ENCODE measurements around the gene IQGAP1. TPM values are rescaled to one million over a fixed set of nuclear protein-coding genes. Genes with fewer than 3 reads are reported as not detected.
A peak's percentile ranks its signal among the peaks of the same experiment; 100 is the strongest.

Gene IQGAP1
- total and polyA plus RNA-seq, 2 donors (not counting 1 experiment from before 2014, with no cell fraction given) = 222 to 270 TPM

- Histone ChIP-seq H3K79me2 (ENCODE audit: control insufficient read depth, insufficient read depth, low read length) (peaks cover 29% of the 10 kb centered on the region), H3K27ac (ENCODE audit: insufficient read depth, low read length) (no peak overlapping the region), H3K27me3 (ENCODE audit: control insufficient read depth, insufficient read depth, low read length) (no peaks in the 10 kb centered on the region), H2AFZ (ENCODE audit: low read length) (peak overlapping the region; percentile 73), H4K20me1 (ENCODE audit: control insufficient read depth, extremely low read depth, insufficient read depth, low read length) (no peaks in the 10 kb centered on the region), H3K4me1 (ENCODE audit: control insufficient read depth, extremely low read depth, insufficient read depth, low read length) (peaks cover 4% of the 10 kb centered on the region), H3K4me3 (replicated peaks in 1 of 4; ENCODE audit: control extremely low read depth in 1 of 4, insufficient read depth in 1 of 4, low read depth in 3 of 4, low read length in 4 of 4) (peak overlapping the region in 1 of 4 experiments; percentile 92), H3K4me2 (ENCODE audit: extremely low read depth, insufficient read depth, low read length) (peak overlapping the region; percentile 62), H3K9ac (ENCODE audit: insufficient read depth, low read length) (peak overlapping the region; percentile 84), H3K36me3 (ENCODE audit: control insufficient read depth, insufficient read depth, low read length) (no peaks in the 10 kb centered on the region), H3K9me3 (ENCODE audit: control insufficient read depth, insufficient read depth, low read depth, low read length) (no peaks in the 10 kb centered on the region)
- no peak for TF ChIP-seq CTCF (conservative IDR thresholded peaks at IDR 0.05 in 1 of 2, IDR thresholded peaks at IDR 0.05 in 1 of 2; ENCODE audit: low read depth in 1 of 2, low read length in 2 of 2)
- no peak for TF ChIP-seq EZH2 (IDR thresholded peaks at IDR 0.05; ENCODE audit: low read length, missing control alignments)
- no peak for DNase-seq (ENCODE audit: low read depth in 2 of 2)
Observed at GRCh38 chr15:90529011-90529370, 140.9 kb downstream of the IQGAP1 start.

- Histone ChIP-seq H3K4me1 (ENCODE audit: control insufficient read depth, extremely low read depth, insufficient read depth, low read length) (peaks cover 4% of the 10 kb centered on the region), H3K4me2 (ENCODE audit: extremely low read depth, insufficient read depth, low read length) (peak within 1 kb of the TSS; percentile 85), H2AFZ (ENCODE audit: low read length) (peak within 1 kb of the TSS; percentile 73), H3K4me3 (replicated peaks in 1 of 4; ENCODE audit: control extremely low read depth in 1 of 4, insufficient read depth in 1 of 4, low read depth in 3 of 4, low read length in 4 of 4) (peak within 1 kb of the TSS; percentile 81 to 94 (median 88)), H3K79me2 (ENCODE audit: control insufficient read depth, insufficient read depth, low read length) (peaks cover 35% of the 10 kb centered on the region), H3K9ac (ENCODE audit: insufficient read depth, low read length) (peak within 1 kb of the TSS; percentile 84), H3K9me3 (ENCODE audit: control insufficient read depth, insufficient read depth, low read depth, low read length) (no peaks in the 10 kb centered on the region), H3K36me3 (ENCODE audit: control insufficient read depth, insufficient read depth, low read length) (no peaks in the 10 kb centered on the region), H3K27me3 (ENCODE audit: control insufficient read depth, insufficient read depth, low read length) (no peaks in the 10 kb centered on the region), H3K27ac (ENCODE audit: insufficient read depth, low read length) (peak within 1 kb of the TSS; percentile 79), H4K20me1 (ENCODE audit: control insufficient read depth, extremely low read depth, insufficient read depth, low read length) (no peaks in the 10 kb centered on the region)
- peak; percentile 60 to 64 for DNase-seq (ENCODE audit: low read depth in 2 of 2)
- no peak for TF ChIP-seq CTCF (conservative IDR thresholded peaks at IDR 0.05 in 1 of 2, IDR thresholded peaks at IDR 0.05 in 1 of 2; ENCODE audit: low read depth in 1 of 2, low read length in 2 of 2)
- no peak for TF ChIP-seq EZH2 (IDR thresholded peaks at IDR 0.05; ENCODE audit: low read length, missing control alignments)
Observed at GRCh38 chr15:90529371-90530249, 141.6 kb downstream of the IQGAP1 start, which contains the start of gene CRTC3. CRTC3 (plus strand) TSS chr15:90529923; CDS start chr15:90530072, 149 bp downstream.

- TF ChIP-seq CTCF (conservative IDR thresholded peaks at IDR 0.05 in 1 of 2, IDR thresholded peaks at IDR 0.05 in 1 of 2; ENCODE audit: low read depth in 1 of 2, low read length in 2 of 2) (no peak), EZH2 (IDR thresholded peaks at IDR 0.05; ENCODE audit: low read length, missing control alignments) (no peak)
- peak overlapping the region; percentile 81 to 94 (median 88) for H3K4me3 ChIP-seq (replicated peaks in 1 of 4; ENCODE audit: control extremely low read depth in 1 of 4, insufficient read depth in 1 of 4, low read depth in 3 of 4, low read length in 4 of 4)
- no peaks in the 10 kb centered on the region for H4K20me1 ChIP-seq (ENCODE audit: control insufficient read depth, extremely low read depth, insufficient read depth, low read length)
- peak overlapping the region; percentile 85 for H3K4me2 ChIP-seq (ENCODE audit: extremely low read depth, insufficient read depth, low read length)
- H3K36me3 ChIP-seq (ENCODE audit: control insufficient read depth, insufficient read depth, low read length) = no peaks in the 10 kb centered on the region
- peak overlapping the region; percentile 81 for H3K9ac ChIP-seq (ENCODE audit: insufficient read depth, low read length)
- H3K4me1 ChIP-seq (ENCODE audit: control insufficient read depth, extremely low read depth, insufficient read depth, low read length) = peaks cover 4% of the 10 kb centered on the region
- no peaks in the 10 kb centered on the region for H3K27me3 ChIP-seq (ENCODE audit: control insufficient read depth, insufficient read depth, low read length)
- peaks cover 40% of the 10 kb centered on the region for H3K79me2 ChIP-seq (ENCODE audit: control insufficient read depth, insufficient read depth, low read length)
- peak overlapping the region; percentile 79 for H3K27ac ChIP-seq (ENCODE audit: insufficient read depth, low read length)
- H2AFZ ChIP-seq (ENCODE audit: low read length) = peak overlapping the region; percentile 37
- H3K9me3 ChIP-seq (ENCODE audit: control insufficient read depth, insufficient read depth, low read depth, low read length) = no peaks in the 10 kb centered on the region
- peak; percentile 34 to 46 for DNase-seq (ENCODE audit: low read depth in 2 of 2)
Observed at GRCh38 chr15:90530250-90531051, 142.4 kb downstream of the IQGAP1 start.
